NCI-H146 treated with DMSO at 0.1 percent for 48 hours (cell line): ENCODE measurements around the gene BANP.
"Not testable (repeated sequence)": the region's sequence is repeated elsewhere in the genome, so short reads cannot be mapped to it uniquely, and the experiment has no call there.

Experiments
- DNase-seq: peaks from one replicate; lab custom pipeline; 2025; ENCODE audit not compliant: unreplicated experiment; lab: John Stamatoyannopoulos, UW

BANP gene

DNA sequence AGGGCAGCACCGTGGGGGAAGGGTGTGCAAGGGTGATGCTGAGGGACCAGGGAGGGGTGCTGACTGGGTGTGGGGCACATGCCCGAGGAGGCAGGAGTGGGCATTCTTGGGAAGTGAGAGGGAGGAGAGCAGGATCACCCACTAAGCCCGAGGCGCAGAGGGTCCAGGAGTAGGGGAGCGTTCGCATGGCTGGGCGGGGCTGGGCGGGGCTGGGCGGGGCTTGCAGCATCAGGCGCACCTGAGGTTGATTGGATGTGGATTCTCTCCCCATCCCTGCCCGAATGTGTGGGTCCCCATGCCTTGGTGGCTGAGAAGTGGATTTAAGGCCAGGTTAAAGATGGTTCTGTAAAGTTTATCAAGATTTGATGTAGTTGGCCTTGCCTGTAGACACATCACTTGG, 14.2 kb downstream of the BANP start:
- no peak for DNase-seq

GRCh38 chr16:87966064-87966645, 14.9 kb downstream of the BANP start:
- DNase-seq, result no peak

GRCh38 chr16:87966685-87967185, 15.5 kb downstream of the BANP start:
- no peak for DNase-seq

DNA sequence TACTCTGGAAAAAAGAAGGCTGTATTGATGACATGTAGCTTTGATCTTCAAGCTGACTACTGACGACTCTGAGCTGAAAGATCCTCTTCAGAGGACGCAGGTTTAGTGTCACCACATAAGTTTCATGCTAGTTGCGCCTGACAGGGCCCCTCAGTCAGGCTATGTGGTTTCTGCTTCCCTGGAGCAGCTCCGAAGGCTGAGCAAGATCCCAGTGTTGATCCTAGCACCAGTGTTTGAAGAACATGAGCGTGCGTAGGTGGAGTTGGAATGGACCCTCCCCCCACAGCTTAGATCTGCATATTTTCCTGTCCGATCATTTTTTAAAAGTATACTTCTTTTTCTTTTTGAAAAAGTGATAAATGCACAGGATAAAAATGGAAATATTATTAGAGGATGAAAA, 17.3 kb downstream of the BANP start:
- no peak for DNase-seq

DNA sequence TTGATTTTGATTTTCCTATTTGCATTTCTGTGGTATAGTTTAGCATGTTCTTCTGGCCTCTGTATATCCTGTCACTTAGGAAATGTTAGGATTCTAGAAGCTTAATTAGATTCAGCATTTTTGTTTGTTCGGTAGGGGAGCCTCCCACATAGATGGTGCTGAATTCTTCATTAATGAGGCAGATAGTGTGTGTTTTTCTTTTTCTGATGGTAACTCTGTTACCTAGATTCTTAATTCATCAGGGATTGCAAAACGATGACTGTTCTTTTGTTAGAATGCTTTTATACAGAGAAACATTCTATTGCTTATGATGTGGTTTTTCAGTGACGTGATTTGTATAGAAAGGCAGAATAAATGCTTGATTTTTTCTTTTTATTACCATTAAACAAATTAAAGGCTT, 19.0 kb downstream of the BANP start:
- no peak for DNase-seq

GRCh38 chr16:87971933-87972332, 20.7 kb downstream of the BANP start:
- no peak for DNase-seq

DNA sequence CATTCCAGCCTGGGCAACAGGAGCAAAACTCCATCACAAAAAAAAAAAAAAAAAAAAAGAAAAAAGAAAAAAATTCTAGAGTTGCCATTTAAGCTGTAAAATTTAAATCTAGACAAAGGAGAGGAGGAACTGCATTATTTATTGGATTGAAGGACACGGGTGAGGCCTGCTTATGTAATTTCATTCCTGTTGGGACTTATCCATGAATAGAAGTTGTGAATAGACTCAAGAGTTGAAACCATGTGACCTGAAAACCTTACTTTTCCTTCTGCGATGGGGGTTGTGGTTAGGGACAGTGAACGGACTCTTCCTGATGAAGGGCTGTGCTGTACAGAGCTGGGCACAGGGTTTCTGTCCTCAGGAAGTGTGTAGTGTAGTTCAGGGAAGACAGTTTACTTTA, 22.5 kb downstream of the BANP start:
- DNase-seq, result no peak

DNA sequence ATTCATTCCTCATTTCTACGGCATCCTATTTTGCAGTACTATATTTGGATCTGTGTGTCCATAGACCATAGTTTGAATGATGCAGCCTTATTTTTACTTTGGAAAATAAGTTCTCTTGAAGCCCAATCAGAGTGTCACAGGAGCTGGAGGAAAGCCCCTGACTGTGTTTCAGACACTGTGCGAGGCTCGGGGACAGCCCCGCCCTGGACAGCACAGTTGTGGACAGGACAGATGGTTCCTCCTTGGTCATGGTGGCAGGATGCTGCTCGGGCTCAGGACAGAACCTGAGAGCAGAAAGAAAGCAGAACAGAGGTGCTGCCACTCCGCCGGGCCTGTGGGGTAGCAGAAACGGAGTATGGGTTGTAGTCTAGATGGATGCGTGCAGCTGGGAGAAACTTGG, 22.9 kb downstream of the BANP start:
- DNase-seq, result no peak

GRCh38 chr16:87976665-87977064, 25.4 kb downstream of the BANP start:
- no peak for DNase-seq

DNA sequence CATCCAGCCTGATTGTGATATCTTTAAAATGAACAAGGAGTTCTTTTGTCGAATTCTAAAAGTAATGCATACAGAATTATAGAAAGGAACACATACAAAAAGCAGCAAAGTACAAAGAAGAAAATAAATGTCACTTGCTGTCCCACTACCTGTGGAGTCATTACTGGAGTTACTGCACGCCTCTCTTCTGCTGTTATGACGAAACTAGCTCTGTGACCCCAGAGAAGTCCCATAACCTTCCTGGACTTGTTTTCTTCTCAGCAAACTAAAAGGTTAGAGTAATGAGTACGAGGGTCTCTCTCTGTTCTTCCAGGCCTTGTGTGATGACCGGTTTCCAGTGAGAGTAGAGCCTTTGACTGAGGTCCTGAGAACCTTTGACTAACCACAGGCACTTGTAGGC, 26.9 kb downstream of the BANP start:
- no peak for DNase-seq

GRCh38 chr16:87979352-87979751, 28.1 kb downstream of the BANP start:
- DNase-seq, result no peak

GRCh38 chr16:87979911-87980630, 28.8 kb downstream of the BANP start:
- not testable (repeated sequence) for DNase-seq

DNA sequence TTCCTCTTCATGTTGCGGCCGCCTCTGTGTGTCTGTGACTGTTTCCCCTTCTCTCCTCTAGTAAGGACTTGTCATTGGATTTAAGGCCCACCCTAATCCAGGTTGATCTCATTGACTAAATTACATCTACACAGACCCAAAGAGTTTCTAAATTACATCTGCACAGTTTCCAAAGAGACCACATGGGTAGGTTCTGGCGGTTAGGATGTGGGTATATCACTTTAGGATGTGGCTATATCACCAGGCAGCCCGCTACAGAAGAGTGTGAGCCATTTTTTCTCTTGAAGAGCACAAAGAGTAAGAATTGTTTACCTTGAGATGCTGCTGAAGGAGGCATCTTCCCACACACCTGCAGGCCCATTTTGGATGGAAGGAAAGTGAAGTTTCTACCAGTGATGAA, 30.1 kb downstream of the BANP start:
- DNase-seq, result not testable (repeated sequence)

- DNase-seq, result no peak
Measured at GRCh38 chr16:87982581-87983041, 31.4 kb downstream of the BANP start.

DNA sequence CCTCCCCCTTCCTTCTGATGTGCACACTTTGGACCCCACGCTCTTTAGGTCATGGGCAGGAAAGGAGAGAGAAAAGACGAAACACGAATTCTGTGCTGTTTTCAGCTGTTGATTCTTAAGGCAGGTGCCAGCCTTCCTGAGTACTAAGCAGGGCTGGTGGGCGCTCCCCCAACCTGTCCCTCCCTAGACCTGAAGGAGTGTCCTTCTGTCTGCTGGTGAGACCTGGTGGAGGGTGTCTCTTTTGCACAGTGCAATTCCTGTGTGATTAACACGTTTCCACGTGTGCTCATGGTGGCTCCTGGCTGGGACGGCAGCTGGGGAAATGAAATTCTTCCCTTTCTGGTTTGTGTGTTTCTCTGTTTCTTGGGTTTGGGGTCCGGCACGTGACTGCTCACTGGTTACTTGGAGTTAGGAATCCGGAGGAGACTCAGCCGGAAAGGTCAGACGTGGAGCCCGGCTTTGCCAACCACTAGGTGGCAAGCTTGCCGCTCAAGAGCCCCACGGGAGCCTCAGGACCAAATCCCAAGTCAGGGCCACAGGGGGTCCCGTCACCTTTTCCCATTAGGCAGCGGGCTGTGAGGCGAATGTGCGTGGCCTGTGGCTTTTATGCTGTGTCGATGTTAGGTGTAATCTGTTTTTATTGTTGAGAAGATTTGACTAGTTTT, 32.0 kb downstream of the BANP start:
- not testable (repeated sequence) for DNase-seq

DNA sequence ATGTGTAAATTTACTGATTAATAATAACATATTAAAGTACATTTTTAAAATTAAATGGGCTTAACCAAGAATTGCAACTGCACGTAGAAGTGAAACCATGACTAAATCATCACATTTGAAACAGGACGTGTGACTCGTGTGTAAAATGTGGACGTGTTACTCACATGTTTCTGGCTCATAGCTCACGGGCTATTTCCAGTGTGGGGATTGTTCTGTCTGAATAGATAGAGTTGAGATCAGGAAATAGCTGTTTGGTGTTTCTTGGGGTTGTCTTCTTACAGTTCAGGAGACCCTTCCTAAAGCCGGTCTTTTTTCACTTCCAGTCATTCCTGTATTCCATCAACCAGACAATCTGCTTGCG, 32.5 kb downstream of the BANP start:
- DNase-seq, result not testable (repeated sequence)

DNA sequence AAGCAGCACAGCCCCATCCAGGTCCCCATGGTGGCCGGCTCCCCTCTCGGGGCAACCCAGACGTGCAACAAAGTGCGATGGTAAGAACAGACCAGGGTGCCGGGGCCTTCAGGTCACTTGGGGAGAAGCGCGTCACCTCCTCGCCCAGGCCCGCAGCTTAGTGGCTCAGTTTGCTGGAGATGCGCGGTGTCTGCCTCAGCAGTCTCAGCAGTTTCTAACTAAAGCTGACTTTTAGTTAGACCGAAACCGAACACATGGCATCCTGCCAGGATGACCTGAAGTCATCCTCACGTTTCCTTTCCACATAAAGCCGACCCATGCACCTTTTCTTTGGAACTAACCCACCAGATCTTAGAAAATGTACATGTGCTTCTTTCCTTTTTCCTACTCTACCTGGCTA, 32.9 kb downstream of the BANP start:
- not testable (repeated sequence) for DNase-seq

- no peak for DNase-seq
Measured at GRCh38 chr16:87984632-87985267, 33.5 kb downstream of the BANP start.

GRCh38 chr16:87985493-87985892, 34.3 kb downstream of the BANP start:
- not testable (repeated sequence) for DNase-seq

DNA sequence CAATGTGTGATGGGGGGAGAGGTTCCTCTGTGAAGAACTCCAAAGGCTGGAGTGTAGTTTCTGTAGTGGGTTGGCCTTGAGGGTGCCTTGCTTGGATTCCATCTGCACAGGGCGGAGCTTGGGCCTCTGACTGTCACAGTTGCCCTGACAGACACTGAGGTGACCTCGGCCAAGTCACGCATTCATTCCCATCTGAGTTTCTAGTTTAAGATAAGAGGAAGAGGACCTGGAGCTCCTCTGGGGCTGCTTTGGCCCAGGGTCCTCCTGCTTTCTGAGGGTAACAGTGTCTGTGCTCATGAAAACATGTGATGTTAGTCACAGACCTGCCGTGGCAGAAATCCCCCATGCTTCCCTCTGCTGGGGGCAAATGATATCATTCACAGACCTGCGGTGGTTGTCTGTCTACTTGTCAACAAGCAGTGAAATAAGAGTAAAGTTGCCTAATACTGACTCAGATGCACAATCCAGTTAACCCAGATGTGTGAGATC, 35.2 kb downstream of the BANP start:
- not testable (repeated sequence) for DNase-seq

GRCh38 chr16:87988596-87988995, 37.4 kb downstream of the BANP start:
- not testable (repeated sequence) for DNase-seq
